HepG2 (cell line): ENCODE measurements around the gene PANK1. TPM values are rescaled to one million over a fixed set of nuclear protein-coding genes. Genes with fewer than 3 reads are reported as not detected.

ENCODE experiments used
- ATAC-seq: fragments of 200-7000 bp; cut with Tn5 transposase; 3 replicates; pipeline ENCODE4 v1.9.1; 2020; ENCODE audit warnings: mild to moderate bottlenecking, moderate library complexity
- BruUV-seq: library from RNA; stranded (reverse); fragments of 400-500 nt; replicated peaks from 2 replicates; lab custom pipeline; 2021; lab: Mats Ljungman, UMichigan
- CTCF ChIA-PET: fragments of 300-600 bp; formaldehyde crosslinking; extraction: SDS; loops from one replicate; lab custom pipeline; 2021; ENCODE audit warnings: low total read pairs, inconsistent platforms, low intra/inter-chr PET ratio; lab: Yijun Ruan, JAX
- POLR2A ChIA-PET: fragments of 350-600 bp; sonication (Branson Sonifier 250); formaldehyde crosslinking; loops from one replicate; lab custom pipeline; 2020; ENCODE audit warnings: antibody characterized with exemption, inconsistent platforms; lab: Yijun Ruan, JAX
- DNase-seq: peaks from one replicate; pipeline ENCODE4 v3.0.0-alpha.2; 2015; ENCODE audit warnings: low spot score
- FAIRE-seq: peaks from 3 replicates; lab custom pipeline; 2011; peaks lifted over from hg19 to GRCh38; lab: Jason Lieb, UNC
- H2AFZ ChIP-seq: one replicate; pipeline ENCODE4 v1.6.1; 2011; ENCODE audit warnings: low read length, inconsistent platforms
- H3K27ac ChIP-seq: fragments of 300-600 bp; 3 replicates; pipeline ENCODE4 v1.8.0; 2011; ENCODE audit warnings: mixed run types, mild to moderate bottlenecking, mixed read lengths, low read length, inconsistent platforms; ENCODE audit not compliant: insufficient read depth; ENCODE audit errors: extremely low read length
- H3K27me3 ChIP-seq, 2 experiments: fragments of 200-600 bp in 1 of 2; 2 replicates in 1 of 2; 3 replicates in 1 of 2; pipeline versions ENCODE4 v1.6.0 to v1.8.0; 2011; ENCODE audit warnings: low read length in 2 of 2, mild to moderate bottlenecking in 2 of 2, moderate library complexity in 2 of 2, inconsistent platforms in 1 of 2; ENCODE audit not compliant: insufficient read depth in 2 of 2, control insufficient read depth in 1 of 2
- H3K36me3 ChIP-seq, 2 experiments: fragments of 200-600 bp in 1 of 2; replicated peaks in 1 of 2; 2 replicates in 1 of 2; 3 replicates in 1 of 2; pipeline versions ENCODE4 v1.5.1 to v1.8.0; 2011; ENCODE audit warnings: low read length in 2 of 2, inconsistent platforms in 1 of 2; ENCODE audit not compliant: insufficient read depth in 2 of 2, control insufficient read depth in 1 of 2
- H3K4me1 ChIP-seq: 2 replicates; pipeline ENCODE4 v1.5.1; 2012; ENCODE audit warnings: low read length, inconsistent platforms; ENCODE audit not compliant: insufficient read depth
- H3K4me2 ChIP-seq: 2 replicates; pipeline ENCODE4 v1.6.0; 2011; ENCODE audit warnings: low read depth, low read length, inconsistent platforms
- H3K4me3 ChIP-seq, 3 experiments: fragments of 200-600 bp in 1 of 3; sonication (generic), shearing (Covaris generic) in 1 of 3; replicated peaks in 1 of 3; 2 replicates each; pipeline ENCODE4 v1.5.1; 2011 to 2016; ENCODE audit warnings: low read length in 3 of 3, inconsistent platforms in 2 of 3, low read depth in 2 of 3, mild to moderate bottlenecking in 2 of 3, control low read depth in 1 of 3, mixed read lengths in 1 of 3; ENCODE audit not compliant: insufficient read depth in 1 of 3
- H3K79me2 ChIP-seq: one replicate; pipeline ENCODE4 v1.6.1; 2011; ENCODE audit warnings: low read length, inconsistent platforms; ENCODE audit not compliant: insufficient read depth
- H3K9ac ChIP-seq: 2 replicates; pipeline ENCODE4 v1.6.0; 2011; ENCODE audit warnings: mild to moderate bottlenecking, low read depth, low read length, inconsistent platforms; ENCODE audit not compliant: insufficient read depth
- H3K9me3 ChIP-seq: 2 replicates; pipeline ENCODE4 v1.5.1; 2012; ENCODE audit warnings: mild to moderate bottlenecking, low read length
- H4K20me1 ChIP-seq: 2 replicates; pipeline ENCODE4 v1.6.0; 2011; ENCODE audit warnings: inconsistent platforms, mild to moderate bottlenecking, low read length, moderate library complexity; ENCODE audit not compliant: insufficient read depth
- AGO1 ChIP-seq: fragments of 200-400 bp; formaldehyde crosslinking; IDR thresholded peaks from 2 replicates; pipeline ENCODE4 v1.6.1; 2017; ENCODE audit warnings: mild to moderate bottlenecking, low read depth, low read length, moderate library complexity; ENCODE audit not compliant: poor library complexity, severe bottlenecking
- JDP2 ChIP-seq: sonication (generic); formaldehyde crosslinking; IDR thresholded peaks from 2 replicates; pipeline ENCODE4 v1.8.1; 2022; ENCODE audit warnings: missing genetic modification reagents, borderline replicate concordance
- LBX2 ChIP-seq: sonication (generic); formaldehyde crosslinking; IDR thresholded peaks from 2 replicates; pipeline ENCODE4 v1.5.0; 2020; ENCODE audit warnings: missing genetic modification reagents, mild to moderate bottlenecking, borderline replicate concordance
- MTA3 ChIP-seq: sonication (generic); formaldehyde crosslinking; IDR thresholded peaks from 2 replicates; pipeline ENCODE4 v1.4.0; 2020; ENCODE audit warnings: missing genetic modification reagents
- PRMT3 ChIP-seq: sonication (generic); formaldehyde crosslinking; IDR thresholded peaks from 2 replicates; pipeline ENCODE4 v1.8.1; 2022; ENCODE audit warnings: low read depth, mild to moderate bottlenecking, moderate library complexity, missing genetic modification reagents, borderline replicate concordance
- ZFP1 ChIP-seq: IDR thresholded peaks from 2 replicates; pipeline ENCODE4 v1.6.1; 2016
- ZMYM2 ChIP-seq: sonication (generic); formaldehyde crosslinking; IDR thresholded peaks from 2 replicates; pipeline ENCODE4 v1.8.0; 2022; ENCODE audit warnings: mild to moderate bottlenecking, missing genetic modification reagents
- ZNF143 ChIP-seq: sonication (generic); formaldehyde crosslinking; IDR thresholded peaks from 2 replicates; pipeline ENCODE4 v1.4.0; 2020; ENCODE audit warnings: missing genetic modification reagents
- ZNF3 ChIP-seq: IDR thresholded peaks from 2 replicates; pipeline ENCODE4 v1.7.0; 2017; ENCODE audit warnings: inconsistent platforms
- ZNF530 ChIP-seq: sonication (generic); formaldehyde crosslinking; IDR thresholded peaks from 2 replicates; pipeline ENCODE4 v1.5.0; 2020; ENCODE audit warnings: low read depth, mild to moderate bottlenecking, missing genetic modification reagents
- ZNF569 ChIP-seq: sonication (generic); formaldehyde crosslinking; IDR thresholded peaks from 2 replicates; pipeline ENCODE4 v1.5.0; 2020; ENCODE audit warnings: mild to moderate bottlenecking, missing genetic modification reagents, moderate library complexity, borderline replicate concordance
- ZNF577 ChIP-seq: sonication (generic); formaldehyde crosslinking; IDR thresholded peaks from 2 replicates; pipeline ENCODE4 v1.4.0; 2020; ENCODE audit warnings: mild to moderate bottlenecking, low read depth, missing genetic modification reagents, borderline replicate concordance
- ZNF780A ChIP-seq: sonication (generic); formaldehyde crosslinking; IDR thresholded peaks from 2 replicates; pipeline ENCODE4 v1.8.0; 2022; ENCODE audit warnings: mild to moderate bottlenecking, missing genetic modification reagents, moderate library complexity
- WGBS: methylation state at CpG from one replicate; pipeline ENCODE4 v1.1.6; 2017; ENCODE audit warnings: low lambda C conversion rate; 5-methylcytosine and 5-hydroxymethylcytosine counted together
- in situ Hi-C: cut with HindIII; loops from 2 replicates; pipeline ENCODE4 v1.10.0; 2017; ENCODE audit warnings: low pct_unique_long_range_greater_than_20kb; ENCODE audit not compliant: extremely low pct_ligation_motif_present
- intact Hi-C: fragments of 100-400 bp; cut with micrococcal nuclease; formaldehyde crosslinking; loops from one replicate; pipeline ENCODE4 v1.10.0; 2022; ENCODE audit not compliant: unreplicated experiment
- polyA plus RNA-seq, 8 experiments: library from polyadenylated mRNA; depleted of rRNA in 3 of 8; stranded (reverse) in 7 of 8; unstranded in 1 of 8; fragments of >200 nt; fragmentation: Illumina TruSeq in 4 of 8; extraction: Trizol in 4 of 8; gene quantifications; 2 replicates each; pipeline versions ENCODE4 v1.2.1 to v1.2.3, GENCODE V29; 2011 to 2016; ENCODE audit warnings: low read depth in 4 of 8, missing spikeins in 1 of 8, mixed read lengths in 1 of 8; ENCODE audit not compliant: insufficient read depth in 1 of 8
- total RNA-seq, 5 experiments: library from RNA; depleted of rRNA; stranded (reverse); fragments of >200 nt; fragmentation: Illumina TruSeq; extraction: Trizol; gene quantifications; 2 replicates each; pipeline ENCODE4 v1.2.3, GENCODE V29; 2016; ENCODE audit warnings: low read depth in 1 of 5
- TF ChIP-seq, protein P1 (sequence below): sonication (generic); formaldehyde crosslinking; IDR thresholded peaks from 2 replicates; pipeline ENCODE4 v1.4.0; 2020; ENCODE audit warnings: missing genetic modification reagents
- TF ChIP-seq, protein P2 (sequence below): sonication (generic); formaldehyde crosslinking; conservative IDR thresholded peaks from 2 replicates; pipeline ENCODE4 v1.8.0; 2022; ENCODE audit warnings: low read depth, missing genetic modification reagents
- TF ChIP-seq, protein P3 (sequence below): sonication (generic); formaldehyde crosslinking; IDR thresholded peaks from 2 replicates; pipeline ENCODE4 v1.8.0; 2022; ENCODE audit warnings: mild to moderate bottlenecking, missing genetic modification reagents, moderate library complexity
- TF ChIP-seq, protein P4 (sequence below): sonication (generic); formaldehyde crosslinking; IDR thresholded peaks from 2 replicates; pipeline ENCODE4 v1.4.0; 2020; ENCODE audit warnings: missing genetic modification reagents, borderline replicate concordance

PANK1 gene
- total and polyA plus RNA-seq, 2 of the 13 experiments (the other 11 are each of a cell fraction or from before 2014, with no cell fraction given) = 18.2 to 33.3 TPM

GRCh38 chr10:89690027-89690426, 45.0 kb upstream of the PANK1 start:
- TF ChIP-seq, protein P1, sequence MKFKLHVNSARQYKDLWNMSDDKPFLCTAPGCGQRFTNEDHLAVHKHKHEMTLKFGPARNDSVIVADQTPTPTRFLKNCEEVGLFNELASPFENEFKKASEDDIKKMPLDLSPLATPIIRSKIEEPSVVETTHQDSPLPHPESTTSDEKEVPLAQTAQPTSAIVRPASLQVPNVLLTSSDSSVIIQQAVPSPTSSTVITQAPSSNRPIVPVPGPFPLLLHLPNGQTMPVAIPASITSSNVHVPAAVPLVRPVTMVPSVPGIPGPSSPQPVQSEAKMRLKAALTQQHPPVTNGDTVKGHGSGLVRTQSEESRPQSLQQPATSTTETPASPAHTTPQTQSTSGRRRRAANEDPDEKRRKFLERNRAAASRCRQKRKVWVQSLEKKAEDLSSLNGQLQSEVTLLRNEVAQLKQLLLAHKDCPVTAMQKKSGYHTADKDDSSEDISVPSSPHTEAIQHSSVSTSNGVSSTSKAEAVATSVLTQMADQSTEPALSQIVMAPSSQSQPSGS (CRISPR knock-in tag) = no peak
- no peak for TF ChIP-seq ZNF530 (CRISPR knock-in tag)
- TF ChIP-seq, protein P2, sequence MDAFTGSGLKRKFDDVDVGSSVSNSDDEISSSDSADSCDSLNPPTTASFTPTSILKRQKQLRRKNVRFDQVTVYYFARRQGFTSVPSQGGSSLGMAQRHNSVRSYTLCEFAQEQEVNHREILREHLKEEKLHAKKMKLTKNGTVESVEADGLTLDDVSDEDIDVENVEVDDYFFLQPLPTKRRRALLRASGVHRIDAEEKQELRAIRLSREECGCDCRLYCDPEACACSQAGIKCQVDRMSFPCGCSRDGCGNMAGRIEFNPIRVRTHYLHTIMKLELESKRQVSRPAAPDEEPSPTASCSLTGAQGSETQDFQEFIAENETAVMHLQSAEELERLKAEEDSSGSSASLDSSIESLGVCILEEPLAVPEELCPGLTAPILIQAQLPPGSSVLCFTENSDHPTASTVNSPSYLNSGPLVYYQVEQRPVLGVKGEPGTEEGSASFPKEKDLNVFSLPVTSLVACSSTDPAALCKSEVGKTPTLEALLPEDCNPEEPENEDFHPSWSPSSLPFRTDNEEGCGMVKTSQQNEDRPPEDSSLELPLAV (CRISPR knock-in tag) = no peak
- no peak for TF ChIP-seq ZNF569
- TF ChIP-seq ZNF3 (CRISPR knock-in tag) = no peak
- TF ChIP-seq, protein P3, sequence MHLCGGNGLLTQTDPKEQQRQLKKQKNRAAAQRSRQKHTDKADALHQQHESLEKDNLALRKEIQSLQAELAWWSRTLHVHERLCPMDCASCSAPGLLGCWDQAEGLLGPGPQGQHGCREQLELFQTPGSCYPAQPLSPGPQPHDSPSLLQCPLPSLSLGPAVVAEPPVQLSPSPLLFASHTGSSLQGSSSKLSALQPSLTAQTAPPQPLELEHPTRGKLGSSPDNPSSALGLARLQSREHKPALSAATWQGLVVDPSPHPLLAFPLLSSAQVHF (CRISPR knock-in tag) = no peak
- no peak for TF ChIP-seq PRMT3 (CRISPR knock-in tag)
- TF ChIP-seq ZNF577 = no peak
- TF ChIP-seq LBX2 (CRISPR knock-in tag) = no peak
- no peak for TF ChIP-seq JDP2 (CRISPR knock-in tag)
- no peak for TF ChIP-seq ZNF780A (CRISPR knock-in tag)
- no peak for TF ChIP-seq MTA3 (CRISPR knock-in tag)
- TF ChIP-seq ZNF143 (CRISPR knock-in tag) = no peak
- TF ChIP-seq AGO1 = no peak
- TF ChIP-seq ZFP1 (CRISPR knock-in tag) = no peak
- TF ChIP-seq, protein P4, sequence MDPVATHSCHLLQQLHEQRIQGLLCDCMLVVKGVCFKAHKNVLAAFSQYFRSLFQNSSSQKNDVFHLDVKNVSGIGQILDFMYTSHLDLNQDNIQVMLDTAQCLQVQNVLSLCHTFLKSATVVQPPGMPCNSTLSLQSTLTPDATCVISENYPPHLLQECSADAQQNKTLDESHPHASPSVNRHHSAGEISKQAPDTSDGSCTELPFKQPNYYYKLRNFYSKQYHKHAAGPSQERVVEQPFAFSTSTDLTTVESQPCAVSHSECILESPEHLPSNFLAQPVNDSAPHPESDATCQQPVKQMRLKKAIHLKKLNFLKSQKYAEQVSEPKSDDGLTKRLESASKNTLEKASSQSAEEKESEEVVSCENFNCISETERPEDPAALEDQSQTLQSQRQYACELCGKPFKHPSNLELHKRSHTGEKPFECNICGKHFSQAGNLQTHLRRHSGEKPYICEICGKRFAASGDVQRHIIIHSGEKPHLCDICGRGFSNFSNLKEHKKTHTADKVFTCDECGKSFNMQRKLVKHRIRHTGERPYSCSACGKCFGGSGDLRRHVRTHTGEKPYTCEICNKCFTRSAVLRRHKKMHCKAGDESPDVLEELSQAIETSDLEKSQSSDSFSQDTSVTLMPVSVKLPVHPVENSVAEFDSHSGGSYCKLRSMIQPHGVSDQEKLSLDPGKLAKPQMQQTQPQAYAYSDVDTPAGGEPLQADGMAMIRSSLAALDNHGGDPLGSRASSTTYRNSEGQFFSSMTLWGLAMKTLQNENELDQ (CRISPR knock-in tag) = no peak
- TF ChIP-seq ZMYM2 (CRISPR knock-in tag) = no peak
- Histone ChIP-seq H3K79me2 (no peaks in the 10 kb centered on the region), H3K36me3 (no peaks in the 10 kb centered on the region; a peak in 1 of 5 replicates), H3K27me3 (no peaks in the 10 kb centered on the region), H3K4me2 (no peak overlapping the region), H3K4me1 (no peaks in the 10 kb centered on the region), H3K9me3 (no peaks in the 10 kb centered on the region), H3K9ac (no peak overlapping the region), H3K4me3 (no peak overlapping the region), H3K27ac (no peak overlapping the region), H4K20me1 (no peaks in the 10 kb centered on the region), H2AFZ (no peak overlapping the region)
- intact Hi-C loops (no loop called here), in situ Hi-C loops (no loop called here)
- no TSS peak for BruUV-seq
- WGBS = 50% methylated on average over 2 of the region's 2 CpGs
- POLR2A ChIA-PET = interaction anchor here (1.6 kb wide), 1 partner anchor 11 kb away, joined by 4 read pairs; the partner anchor contains the start of gene KIF20B
- CTCF ChIA-PET = no interaction called here
- no peak for FAIRE-seq
- DNase-seq = no peak
- ATAC-seq = no peak
